ENCODE results near the gene GPR135. TPM values are rescaled to one million over a fixed set of nuclear protein-coding genes. Genes with fewer than 3 reads are reported as not detected.

GPR135 gene
- polyA plus RNA-seq, 1 of the 3 experiments (the other 2 are of a cell fraction) = 2.1 TPM

- no peak for TF ChIP-seq FOSL2 (IDR thresholded peaks at IDR 0.05; ENCODE audit: borderline replicate concordance, low read depth)
These were observed 1.2 kb downstream of the GPR135 start (continued) for GRCh38 chr14:59463787-59464485.

- CTCF ChIA-PET = interaction anchor here (1.0 to 5.6 kb wide), 3 partner anchors 22 to 114 kb away, joined by 3 to 27 read pairs (median 4); partner anchors contain the start of genes JKAMP and L3HYPDH
- Histone ChIP-seq H3K9me3 (no peaks in the 10 kb centered on the region), H3K79me2 (ENCODE audit: insufficient read depth) (peaks cover 18% of the 10 kb centered on the region), H2AFZ (ENCODE audit: low read depth) (no peak overlapping the region), H3K4me2 (no peak overlapping the region), H3K4me3 (ENCODE audit: low read depth in 2 of 2, low read length in 1 of 2) (no peak overlapping the region), H4K20me1 (ENCODE audit: insufficient read depth) (no peaks in the 10 kb centered on the region), H3K27me3 (ENCODE audit: insufficient read depth) (no peaks in the 10 kb centered on the region), H3K27ac (ENCODE audit: low read depth in 2 of 2, low read length in 1 of 2) (no peak overlapping the region), H3K9me2 (no peaks in the 10 kb centered on the region), H3K4me1 (ENCODE audit: control insufficient read depth in 1 of 2, insufficient read depth in 2 of 2, low read depth in 1 of 2, low read length in 1 of 2) (peaks cover 9 to 13% of the 10 kb centered on the region in 2 experiments; a peak in 3 of 4 replicates), H3F3A (replicated peaks; ENCODE audit: insufficient read depth) (peaks cover 24% of the 10 kb centered on the region), H3K36me3 (replicated peaks in 1 of 2; ENCODE audit: control insufficient read depth in 1 of 2, insufficient read depth in 2 of 2, low read length in 1 of 2) (peaks cover 64 to 68% of the 10 kb centered on the region in 2 experiments), H3K9ac (no peak overlapping the region)
- DNase-seq = no peak
- WGBS (ENCODE audit: low lambda C conversion rate) = 88% methylated on average over 1 of the region's 1 CpG
- POLR2A ChIA-PET = no interaction called here
- TF ChIP-seq ZBTB33 (IDR thresholded peaks at IDR 0.05; ENCODE audit: borderline replicate concordance, low read depth) (no peak), RAD21 (IDR thresholded peaks at IDR 0.05; ENCODE audit: low read length) (no peak), SMC3 (IDR thresholded peaks at IDR 0.05; ENCODE audit: low read depth, low read length) (no peak), USF1 (IDR thresholded peaks at IDR 0.05; ENCODE audit: borderline replicate concordance, low read depth) (no peak), RCOR1 (IDR thresholded peaks at IDR 0.05; ENCODE audit: low read length) (no peak), JUND (IDR thresholded peaks at IDR 0.05) (no peak), IRF3 (IDR thresholded peaks at IDR 0.05; ENCODE audit: low read depth, low read length) (no peak), RXRA (IDR thresholded peaks at IDR 0.05; ENCODE audit: borderline replicate concordance, low read depth) (no peak), USF2 (IDR thresholded peaks at IDR 0.05; ENCODE audit: borderline replicate concordance, low read depth, low read length) (no peak), RFX5 (IDR thresholded peaks at IDR 0.05; ENCODE audit: low read length) (no peak), FOXM1 (IDR thresholded peaks at IDR 0.05; ENCODE audit: low read depth) (no peak), GATA2 (CRISPR knock-in tag; IDR thresholded peaks at IDR 0.05) (no peak), MAX (IDR thresholded peaks at IDR 0.05; ENCODE audit: low read depth) (no peak), EP300 (IDR thresholded peaks at IDR 0.05; ENCODE audit: borderline replicate concordance in 1 of 2, low read depth in 1 of 2, low read length in 1 of 2) (no peak), NFIC (IDR thresholded peaks at IDR 0.05; ENCODE audit: borderline replicate concordance) (no peak), MXI1 (IDR thresholded peaks at IDR 0.05; ENCODE audit: low read depth, low read length) (no peak)
These were observed 3.3 kb downstream of the GPR135 start for GRCh38 chr14:59461891-59462290.

Data from SK-N-SH (cell line).